Activated naive CD8-positive, alpha-beta T cell (primary cell): ENCODE results near the gene PCSK5.

Experiments
- H3K27ac Mint-ChIP-seq: one replicate; pipeline ENCODE4 v1.8.0; 2021; ENCODE audit warnings: mixed read lengths
- H3K27me3 Mint-ChIP-seq: one replicate; pipeline ENCODE4 v1.8.0; 2021; ENCODE audit warnings: mixed read lengths
- H3K36me3 Mint-ChIP-seq: one replicate; pipeline ENCODE4 v1.8.0; 2021; ENCODE audit warnings: mixed read lengths
- H3K4me1 Mint-ChIP-seq: one replicate; pipeline ENCODE4 v1.8.0; 2021; ENCODE audit warnings: low read depth, mixed read lengths
- H3K4me3 Mint-ChIP-seq: one replicate; pipeline ENCODE4 v1.8.0; 2021; ENCODE audit warnings: mild to moderate bottlenecking, mixed read lengths
- H3K9me3 Mint-ChIP-seq: one replicate; pipeline ENCODE4 v1.8.0; 2021; ENCODE audit warnings: low read depth, mixed read lengths

Gene PCSK5

GRCh38 chr9:76218117-76218885 is 327.8 kb downstream of the PCSK5 start:
- Mint-ChIP-seq H3K4me3 (no peak overlapping the region), H3K36me3 (peaks cover 3% of the 10 kb centered on the region), H3K27me3 (no peaks in the 10 kb centered on the region), H3K9me3 (no peaks in the 10 kb centered on the region), H3K27ac (no peak overlapping the region), H3K4me1 (no peaks in the 10 kb centered on the region)

GRCh38 chr9:76218886-76219445 is 328.5 kb downstream of the PCSK5 start:
- Mint-ChIP-seq H3K4me1 (no peaks in the 10 kb centered on the region), H3K9me3 (no peaks in the 10 kb centered on the region)

GRCh38 chr9:76219560-76220151 is 329.2 kb downstream of the PCSK5 start:
- Mint-ChIP-seq H3K4me3 (no peak overlapping the region), H3K4me1 (no peaks in the 10 kb centered on the region), H3K9me3 (no peaks in the 10 kb centered on the region), H3K27ac (no peak overlapping the region), H3K27me3 (no peaks in the 10 kb centered on the region), H3K36me3 (no peaks in the 10 kb centered on the region)

More at GRCh38 chr9:76218886-76219445, 328.5 kb downstream of the PCSK5 start:
- H3K4me3 Mint-ChIP-seq = no peak overlapping the region
- no peaks in the 10 kb centered on the region for H3K36me3 Mint-ChIP-seq
- H3K27ac Mint-ChIP-seq = no peak overlapping the region
- H3K27me3 Mint-ChIP-seq = no peaks in the 10 kb centered on the region

- no peaks in the 10 kb centered on the region for H3K36me3 Mint-ChIP-seq
- H3K4me3 Mint-ChIP-seq = no peak overlapping the region
- H3K27me3 Mint-ChIP-seq = no peaks in the 10 kb centered on the region
- no peaks in the 10 kb centered on the region for H3K9me3 Mint-ChIP-seq
- H3K4me1 Mint-ChIP-seq = no peaks in the 10 kb centered on the region
- no peak overlapping the region for H3K27ac Mint-ChIP-seq
These were observed 330.9 kb downstream of the PCSK5 start for GRCh38 chr9:76221423-76221822.

- Mint-ChIP-seq H3K36me3 (no peaks in the 10 kb centered on the region), H3K9me3 (no peaks in the 10 kb centered on the region), H3K4me3 (no peak overlapping the region), H3K27me3 (no peaks in the 10 kb centered on the region), H3K4me1 (no peaks in the 10 kb centered on the region), H3K27ac (no peak overlapping the region)
These were observed 333.4 kb downstream of the PCSK5 start for GRCh38 chr9:76223749-76224340.

- Mint-ChIP-seq H3K4me3 (no peak overlapping the region), H3K9me3 (no peaks in the 10 kb centered on the region), H3K27ac (no peak overlapping the region), H3K36me3 (no peaks in the 10 kb centered on the region), H3K27me3 (no peaks in the 10 kb centered on the region), H3K4me1 (no peaks in the 10 kb centered on the region)
These were observed 336.7 kb downstream of the PCSK5 start for GRCh38 chr9:76227156-76227555.

GRCh38 chr9:76231001-76231400 is 340.5 kb downstream of the PCSK5 start:
- Mint-ChIP-seq H3K27me3 (no peaks in the 10 kb centered on the region), H3K27ac (no peak overlapping the region), H3K4me3 (no peak overlapping the region), H3K9me3 (no peaks in the 10 kb centered on the region), H3K4me1 (no peaks in the 10 kb centered on the region), H3K36me3 (no peaks in the 10 kb centered on the region)

- no peaks in the 10 kb centered on the region for H3K4me1 Mint-ChIP-seq
- H3K27me3 Mint-ChIP-seq = no peaks in the 10 kb centered on the region
- H3K36me3 Mint-ChIP-seq = no peaks in the 10 kb centered on the region
- H3K4me3 Mint-ChIP-seq = no peak overlapping the region
- H3K9me3 Mint-ChIP-seq = no peaks in the 10 kb centered on the region
- no peak overlapping the region for H3K27ac Mint-ChIP-seq
These were observed 342.5 kb downstream of the PCSK5 start for GRCh38 chr9:76232861-76233489.

- Mint-ChIP-seq H3K27me3 (no peaks in the 10 kb centered on the region), H3K36me3 (no peaks in the 10 kb centered on the region), H3K27ac (no peak overlapping the region), H3K4me3 (no peak overlapping the region), H3K4me1 (no peaks in the 10 kb centered on the region), H3K9me3 (no peaks in the 10 kb centered on the region)
These were observed 350.1 kb downstream of the PCSK5 start for GRCh38 chr9:76240578-76240977.

GRCh38 chr9:76245518-76245917 is 355.0 kb downstream of the PCSK5 start:
- H3K27me3 Mint-ChIP-seq = no peaks in the 10 kb centered on the region
- H3K9me3 Mint-ChIP-seq = no peaks in the 10 kb centered on the region
- H3K27ac Mint-ChIP-seq = no peak overlapping the region
- no peak overlapping the region for H3K4me3 Mint-ChIP-seq
- H3K36me3 Mint-ChIP-seq = no peaks in the 10 kb centered on the region
- H3K4me1 Mint-ChIP-seq = no peaks in the 10 kb centered on the region

- Mint-ChIP-seq H3K4me1 (no peaks in the 10 kb centered on the region), H3K27me3 (no peaks in the 10 kb centered on the region)
These were observed 356.2 kb downstream of the PCSK5 start for GRCh38 chr9:76246680-76247079.

GRCh38 chr9:76247426-76247825 is 357.0 kb downstream of the PCSK5 start:
- Mint-ChIP-seq H3K9me3 (no peaks in the 10 kb centered on the region), H3K27me3 (no peaks in the 10 kb centered on the region), H3K4me3 (no peak overlapping the region), H3K4me1 (no peaks in the 10 kb centered on the region), H3K27ac (no peak overlapping the region), H3K36me3 (no peaks in the 10 kb centered on the region)

More at GRCh38 chr9:76246680-76247079, 356.2 kb downstream of the PCSK5 start:
- no peak overlapping the region for H3K27ac Mint-ChIP-seq
- no peak overlapping the region for H3K4me3 Mint-ChIP-seq
- no peaks in the 10 kb centered on the region for H3K9me3 Mint-ChIP-seq
- H3K36me3 Mint-ChIP-seq = no peaks in the 10 kb centered on the region

- no peaks in the 10 kb centered on the region for H3K4me1 Mint-ChIP-seq
- no peak overlapping the region for H3K4me3 Mint-ChIP-seq
- no peaks in the 10 kb centered on the region for H3K27me3 Mint-ChIP-seq
- H3K27ac Mint-ChIP-seq = no peak overlapping the region
- no peaks in the 10 kb centered on the region for H3K9me3 Mint-ChIP-seq
- H3K36me3 Mint-ChIP-seq = no peaks in the 10 kb centered on the region
These were observed 358.8 kb downstream of the PCSK5 start for GRCh38 chr9:76249309-76249708.

- H3K27ac Mint-ChIP-seq = no peak overlapping the region
- no peaks in the 10 kb centered on the region for H3K4me1 Mint-ChIP-seq
- H3K36me3 Mint-ChIP-seq = no peaks in the 10 kb centered on the region
- H3K9me3 Mint-ChIP-seq = no peaks in the 10 kb centered on the region
- no peak overlapping the region for H3K4me3 Mint-ChIP-seq
- H3K27me3 Mint-ChIP-seq = peaks cover 1% of the 10 kb centered on the region
These were observed 365.4 kb downstream of the PCSK5 start for GRCh38 chr9:76255781-76256455.
